ENCODE data around the gene HMOX1.
"Not testable (repeated sequence)": the region's sequence is repeated elsewhere in the genome, so short reads cannot be mapped to it uniquely, and the experiment has no call there.

Gene HMOX1

DNA sequence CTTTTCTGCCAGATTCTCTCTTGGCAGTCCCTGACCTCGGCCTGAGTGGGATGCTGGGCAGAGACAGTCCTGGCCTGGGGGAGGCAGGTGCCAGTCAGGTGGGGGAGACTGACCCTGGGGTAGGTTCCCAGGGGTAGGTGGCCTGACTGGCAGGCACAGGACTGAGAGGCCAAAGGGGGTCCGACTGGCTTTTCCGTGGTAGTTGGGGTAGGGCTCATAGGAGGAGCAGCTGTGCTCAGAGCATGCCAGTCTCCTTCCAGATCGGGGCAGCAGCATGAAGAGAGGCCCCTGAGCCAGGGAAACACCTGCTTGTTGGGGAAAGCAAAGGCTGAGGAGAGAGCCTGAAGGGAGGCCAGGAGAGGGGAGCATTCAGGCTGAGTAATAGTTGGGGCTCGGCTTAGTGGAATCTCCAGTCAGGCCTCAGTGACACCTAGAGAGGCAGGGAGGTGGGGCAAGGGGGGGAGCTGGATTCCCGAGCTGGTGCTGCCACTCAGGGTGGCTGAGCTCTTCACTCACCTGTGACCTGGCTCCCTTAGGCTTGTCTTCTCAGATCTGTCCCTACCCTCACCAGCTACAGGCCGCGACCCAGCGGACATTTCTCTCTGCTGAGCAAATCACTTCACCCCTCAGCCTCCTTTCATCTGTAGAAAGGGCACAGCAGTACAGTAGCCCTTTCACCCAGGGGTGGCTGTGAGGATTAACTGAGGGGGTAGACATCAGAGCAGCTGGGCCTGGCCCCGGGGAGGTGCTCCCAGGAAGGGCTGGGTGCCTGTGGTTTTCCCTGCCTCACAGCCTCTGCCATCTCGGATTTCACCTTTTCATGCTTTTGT is 45.3 kb downstream of the HMOX1 start:
- H2AFZ ChIP-seq (ENCODE audit: low read depth, low read length), result no peak overlapping the region
- no peaks in the 10 kb centered on the region for H3K9me3 ChIP-seq (ENCODE audit: low read length)
- H3K36me3 ChIP-seq (ENCODE audit: insufficient read depth, low read length), result peaks cover 42% of the 10 kb centered on the region
- peaks cover 14% of the 10 kb centered on the region for H3K4me1 ChIP-seq (ENCODE audit: insufficient read depth, low read length)
- H3K27me3 ChIP-seq (ENCODE audit: insufficient read depth, low read length), result no peaks in the 10 kb centered on the region
- H3K4me3 ChIP-seq (ENCODE audit: low read length), result no peak overlapping the region

DNA sequence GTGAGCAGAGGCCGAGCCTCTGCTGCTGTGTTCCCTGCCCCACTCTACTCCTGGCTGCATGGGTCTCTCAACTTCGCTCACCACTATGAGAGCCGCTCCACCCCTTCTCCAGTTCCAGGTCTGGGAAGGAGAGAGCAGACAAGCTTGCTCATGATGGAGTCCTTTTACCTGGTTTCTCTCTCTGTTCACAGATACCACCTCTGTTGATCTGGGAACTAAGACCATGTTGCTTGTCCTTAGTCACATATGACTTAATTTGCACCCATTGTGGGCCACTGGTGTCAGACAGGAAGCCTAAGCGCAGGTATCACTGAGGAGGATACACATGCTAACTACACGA is 45.9 kb downstream of the HMOX1 start:
- peaks cover 14% of the 10 kb centered on the region for H3K4me1 ChIP-seq (ENCODE audit: insufficient read depth, low read length)
- H3K36me3 ChIP-seq (ENCODE audit: insufficient read depth, low read length), result peaks cover 39% of the 10 kb centered on the region
- H2AFZ ChIP-seq (ENCODE audit: low read depth, low read length), result no peak overlapping the region
- H3K4me3 ChIP-seq (ENCODE audit: low read length), result no peak overlapping the region
- H3K27me3 ChIP-seq (ENCODE audit: insufficient read depth, low read length), result no peaks in the 10 kb centered on the region
- no peaks in the 10 kb centered on the region for H3K9me3 ChIP-seq (ENCODE audit: low read length)

DNA sequence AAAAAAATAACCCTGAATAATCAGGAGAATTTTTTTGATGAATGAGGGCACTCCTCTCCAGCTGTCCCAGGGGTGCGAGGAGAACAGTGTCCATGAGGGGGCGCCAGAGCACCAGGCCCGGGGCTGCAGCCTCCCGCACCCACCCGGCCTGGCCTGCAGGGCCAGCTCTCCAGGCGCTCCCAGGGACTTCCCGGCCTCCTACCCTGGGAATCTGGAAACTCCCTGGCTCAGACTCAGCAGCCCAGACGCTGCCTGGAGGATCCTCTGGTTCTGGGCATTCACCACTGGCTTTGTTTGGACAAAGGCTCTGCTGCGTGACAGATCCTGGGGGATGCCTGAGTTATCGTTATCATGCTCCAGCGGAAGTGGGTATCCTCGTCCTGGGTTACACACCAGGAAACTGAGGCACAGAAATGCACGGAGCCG is 50.0 kb downstream of the HMOX1 start:
- Histone ChIP-seq H2AFZ (ENCODE audit: low read depth, low read length) (no peak overlapping the region), H3K9me3 (ENCODE audit: low read length) (peaks cover 13% of the 10 kb centered on the region), H3K4me3 (ENCODE audit: low read length) (no peak overlapping the region), H3K4me1 (ENCODE audit: insufficient read depth, low read length) (peaks cover 9% of the 10 kb centered on the region), H3K27me3 (ENCODE audit: insufficient read depth, low read length) (no peaks in the 10 kb centered on the region), H3K36me3 (ENCODE audit: insufficient read depth, low read length) (peaks cover 15% of the 10 kb centered on the region)

DNA sequence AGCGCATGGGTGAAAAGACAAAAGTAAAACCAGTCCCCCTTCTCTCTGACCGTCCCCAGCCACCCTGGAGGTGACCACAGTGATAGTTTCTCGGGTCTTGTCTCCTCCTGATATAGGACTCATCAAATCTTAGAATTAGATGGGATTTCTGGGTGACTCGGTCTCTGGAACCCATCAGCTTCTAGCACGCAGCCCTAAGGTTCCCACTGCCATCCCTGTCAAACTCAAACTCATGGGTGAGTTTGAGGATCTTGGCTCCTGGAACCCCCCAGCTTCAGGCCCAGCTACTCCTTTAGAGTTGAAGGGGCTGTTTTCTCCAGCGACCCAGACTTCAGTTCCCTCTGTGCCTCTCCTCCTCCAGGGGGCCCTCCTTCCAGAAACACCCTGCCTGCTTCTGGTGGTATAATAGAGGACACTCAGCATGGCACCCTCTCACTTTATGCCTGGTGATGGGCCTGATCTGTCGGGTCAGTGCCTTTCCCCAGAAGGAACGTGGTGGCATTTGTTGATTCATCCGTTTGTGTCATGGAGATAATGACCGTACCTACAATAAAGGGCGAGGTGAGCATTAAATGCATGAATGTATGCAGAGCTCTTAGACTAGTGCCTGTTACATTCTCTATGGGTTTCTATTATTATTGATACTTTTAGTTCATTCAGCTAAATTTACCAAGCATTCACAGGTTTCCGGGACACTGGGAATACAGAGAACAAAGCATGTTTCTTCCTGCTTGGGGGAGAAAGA is 50.8 kb downstream of the HMOX1 start:
- H2AFZ ChIP-seq (ENCODE audit: low read depth, low read length), result no peak overlapping the region
- H3K4me1 ChIP-seq (ENCODE audit: insufficient read depth, low read length), result peaks cover 2% of the 10 kb centered on the region
- H3K9me3 ChIP-seq (ENCODE audit: low read length), result peaks cover 13% of the 10 kb centered on the region
- H3K27me3 ChIP-seq (ENCODE audit: insufficient read depth, low read length), result no peaks in the 10 kb centered on the region
- H3K36me3 ChIP-seq (ENCODE audit: insufficient read depth, low read length), result peaks cover 15% of the 10 kb centered on the region
- H3K4me3 ChIP-seq (ENCODE audit: low read length), result no peak overlapping the region

DNA sequence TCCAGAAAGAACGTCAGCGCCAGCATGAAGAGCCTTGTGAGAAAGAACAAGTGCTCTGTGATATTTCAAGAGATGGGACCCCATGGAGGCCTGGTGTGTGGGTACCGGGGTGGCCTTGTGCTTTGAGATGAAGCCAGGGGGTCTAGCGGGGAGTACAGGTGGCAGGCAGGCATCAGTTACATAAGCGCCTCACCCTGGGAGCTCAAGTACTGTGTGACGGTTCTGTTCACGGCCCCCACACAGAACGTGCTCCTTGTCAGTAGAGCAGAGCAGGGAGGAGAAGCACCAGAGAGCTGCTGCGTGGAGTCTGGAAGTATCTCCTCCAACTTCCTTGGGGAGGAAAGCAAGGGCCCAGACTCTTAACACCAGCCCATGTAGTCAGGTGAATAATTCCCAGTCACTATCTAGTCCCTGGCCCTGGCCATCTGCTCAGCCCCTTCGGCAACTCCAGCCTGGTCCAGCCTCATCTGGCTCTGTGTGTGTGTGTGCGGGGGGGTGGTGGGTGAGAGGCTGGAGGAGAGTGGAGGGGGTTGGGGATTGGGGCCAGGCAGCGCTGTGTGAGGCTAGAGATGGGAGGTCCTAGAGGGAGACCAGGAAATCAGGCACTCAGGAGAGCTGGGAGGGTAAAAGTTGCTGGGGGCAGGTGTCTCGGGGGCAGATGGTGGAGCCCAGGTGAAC is 51.5 kb downstream of the HMOX1 start:
- H3K4me3 ChIP-seq (ENCODE audit: low read length), result no peak overlapping the region
- H3K27me3 ChIP-seq (ENCODE audit: insufficient read depth, low read length), result no peaks in the 10 kb centered on the region
- peaks cover 15% of the 10 kb centered on the region for H3K36me3 ChIP-seq (ENCODE audit: insufficient read depth, low read length)
- H2AFZ ChIP-seq (ENCODE audit: low read depth, low read length), result no peak overlapping the region
- no peaks in the 10 kb centered on the region for H3K4me1 ChIP-seq (ENCODE audit: insufficient read depth, low read length)
- H3K9me3 ChIP-seq (ENCODE audit: low read length), result peaks cover 13% of the 10 kb centered on the region

DNA sequence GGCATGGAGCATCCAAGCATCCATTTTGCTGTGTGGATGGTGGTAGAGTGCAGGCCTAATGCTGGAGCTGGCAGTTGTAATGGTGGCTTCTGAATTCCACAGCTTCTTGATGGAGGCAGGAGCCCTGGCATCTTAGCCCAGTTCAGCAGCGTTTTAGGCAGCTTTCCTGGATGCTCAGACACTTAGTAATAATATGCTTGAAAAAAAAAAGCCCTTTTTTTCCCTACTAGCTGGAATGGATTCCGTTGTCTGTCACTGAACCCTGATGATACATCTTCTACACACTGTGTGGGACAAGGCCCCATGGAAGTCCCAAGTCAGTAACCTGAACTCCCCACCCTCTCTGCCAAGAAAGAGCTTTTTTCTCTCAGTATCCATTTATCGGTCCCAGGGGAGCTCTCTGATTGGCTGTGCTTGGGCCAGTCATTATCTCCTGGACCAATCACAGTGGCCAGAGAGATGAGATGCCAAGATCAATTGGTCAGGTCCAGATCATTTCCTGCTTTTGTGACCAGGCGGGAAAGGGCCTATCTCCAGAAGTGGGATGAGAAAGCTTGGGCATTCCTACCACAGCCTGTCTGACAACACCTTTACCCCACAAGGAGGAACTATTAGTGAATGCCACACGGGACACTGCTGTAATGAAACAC is 53.3 kb downstream of the HMOX1 start:
- H3K27me3 ChIP-seq (ENCODE audit: insufficient read depth, low read length), result no peaks in the 10 kb centered on the region
- no peak overlapping the region for H2AFZ ChIP-seq (ENCODE audit: low read depth, low read length)
- H3K36me3 ChIP-seq (ENCODE audit: insufficient read depth, low read length), result peaks cover 15% of the 10 kb centered on the region
- no peaks in the 10 kb centered on the region for H3K4me1 ChIP-seq (ENCODE audit: insufficient read depth, low read length)
- peaks cover 13% of the 10 kb centered on the region for H3K9me3 ChIP-seq (ENCODE audit: low read length)
- no peak overlapping the region for H3K4me3 ChIP-seq (ENCODE audit: low read length)

DNA sequence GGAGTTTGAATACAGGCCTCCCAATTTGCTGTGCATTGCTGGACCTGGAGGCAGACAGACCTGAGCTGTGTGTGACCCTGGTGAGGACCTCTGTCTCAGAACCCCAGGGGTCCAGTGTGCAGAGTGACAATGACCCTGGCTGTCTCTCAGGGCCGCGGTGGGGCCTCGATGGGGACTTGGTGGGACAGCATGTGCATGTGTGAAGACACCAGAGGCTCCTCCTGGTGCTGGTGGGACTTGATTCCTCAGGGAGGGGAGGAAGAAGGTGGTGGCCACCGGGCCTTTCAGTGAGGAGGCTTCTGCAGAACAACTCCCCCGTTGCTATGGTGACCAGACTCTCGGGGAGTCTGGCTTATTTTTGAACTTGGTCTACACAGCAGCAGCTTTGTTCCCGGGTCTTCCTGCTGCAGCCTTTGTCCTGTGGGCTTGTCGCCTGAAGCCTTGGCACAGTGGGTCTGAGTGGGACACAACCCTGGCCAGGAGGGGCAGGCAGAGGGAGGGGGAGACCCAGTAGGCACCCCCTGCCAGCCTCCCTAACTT is 54.4 kb downstream of the HMOX1 start:
- Histone ChIP-seq H2AFZ (ENCODE audit: low read depth, low read length) (no peak overlapping the region), H3K4me1 (ENCODE audit: insufficient read depth, low read length) (no peaks in the 10 kb centered on the region), H3K36me3 (ENCODE audit: insufficient read depth, low read length) (peaks cover 15% of the 10 kb centered on the region), H3K9me3 (ENCODE audit: low read length) (peaks cover 13% of the 10 kb centered on the region), H3K4me3 (ENCODE audit: low read length) (no peak overlapping the region), H3K27me3 (ENCODE audit: insufficient read depth, low read length) (no peaks in the 10 kb centered on the region)

DNA sequence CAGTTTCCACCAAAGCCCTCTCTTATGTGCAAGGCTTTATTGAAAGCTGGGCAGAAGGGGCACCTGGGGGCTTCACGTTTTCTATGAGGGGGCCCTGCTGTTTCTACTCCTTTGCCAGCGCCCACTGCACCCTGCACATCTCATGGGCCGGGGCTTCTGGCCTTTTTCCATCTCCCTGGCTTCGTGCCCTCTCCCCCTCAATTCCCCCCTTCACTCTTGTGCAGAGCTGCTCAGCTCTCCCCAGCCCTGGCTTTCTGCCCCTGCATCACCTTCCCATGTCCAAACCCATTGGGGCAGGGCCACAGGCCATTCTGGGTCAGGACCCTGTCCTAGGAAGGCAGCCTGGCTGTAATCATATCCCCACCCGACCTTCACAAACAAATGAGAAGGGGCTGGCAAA is 55.5 kb downstream of the HMOX1 start:
- Histone ChIP-seq H3K4me3 (ENCODE audit: low read length) (no peak overlapping the region), H3K9me3 (ENCODE audit: low read length) (peaks cover 13% of the 10 kb centered on the region), H2AFZ (ENCODE audit: low read depth, low read length) (no peak overlapping the region), H3K27me3 (ENCODE audit: insufficient read depth, low read length) (no peaks in the 10 kb centered on the region), H3K4me1 (ENCODE audit: insufficient read depth, low read length) (no peaks in the 10 kb centered on the region), H3K36me3 (ENCODE audit: insufficient read depth, low read length) (peaks cover 15% of the 10 kb centered on the region)

DNA sequence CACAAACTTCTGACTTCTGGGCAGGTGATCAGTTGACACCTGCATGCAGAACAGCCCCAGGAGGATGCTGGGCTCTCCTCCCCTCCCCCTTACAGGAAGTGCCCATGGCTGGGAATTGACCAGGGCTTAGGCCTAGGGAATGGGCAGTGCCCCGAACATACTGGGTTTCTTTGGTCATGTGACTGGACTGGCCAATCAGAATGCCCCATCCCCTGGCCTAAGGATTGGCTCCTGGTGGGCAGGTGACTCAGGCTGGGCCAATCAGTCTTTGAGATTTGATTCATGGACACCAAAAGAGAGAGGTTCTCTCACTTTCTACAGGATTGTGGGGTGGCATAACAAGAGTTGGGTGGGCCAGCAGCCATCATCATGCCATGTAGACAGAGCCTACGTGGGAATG is 56.2 kb downstream of the HMOX1 start:
- H3K4me1 ChIP-seq (ENCODE audit: insufficient read depth, low read length), result no peaks in the 10 kb centered on the region
- H3K27me3 ChIP-seq (ENCODE audit: insufficient read depth, low read length), result no peaks in the 10 kb centered on the region
- H3K9me3 ChIP-seq (ENCODE audit: low read length), result peaks cover 13% of the 10 kb centered on the region
- peaks cover 9% of the 10 kb centered on the region for H3K36me3 ChIP-seq (ENCODE audit: insufficient read depth, low read length)
- H2AFZ ChIP-seq (ENCODE audit: low read depth, low read length), result no peak overlapping the region
- no peak overlapping the region for H3K4me3 ChIP-seq (ENCODE audit: low read length)

DNA sequence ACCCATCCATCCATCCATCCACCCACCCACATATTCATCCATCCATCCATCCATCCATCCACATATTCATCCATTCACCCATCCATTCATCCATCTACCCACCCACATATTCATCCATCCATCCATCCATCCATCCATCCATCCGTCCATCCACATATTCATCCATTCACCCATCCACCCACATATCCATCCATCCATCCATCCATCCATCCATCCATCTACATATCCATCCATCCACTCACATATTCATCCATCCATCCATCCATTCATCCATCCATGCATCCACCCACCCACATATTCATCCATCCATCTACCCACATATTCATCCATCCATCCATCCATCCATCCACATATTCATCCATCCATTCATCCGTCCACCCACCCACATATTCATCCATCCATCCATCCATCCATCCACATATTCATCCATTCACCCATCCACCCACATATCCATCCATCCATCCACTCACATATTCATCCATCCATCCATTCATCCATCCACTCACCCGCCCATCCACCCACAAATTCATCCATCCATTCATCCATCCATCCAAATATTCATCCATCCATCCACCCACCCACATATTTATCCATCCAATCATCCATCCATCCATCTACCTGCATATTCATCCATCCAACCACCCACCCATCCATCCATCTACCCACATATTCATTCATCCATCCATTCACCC is 57.9 kb downstream of the HMOX1 start:
- not testable (repeated sequence) for H2AFZ ChIP-seq (ENCODE audit: low read depth, low read length); H3K27me3 ChIP-seq (ENCODE audit: insufficient read depth, low read length); H3K9me3 ChIP-seq (ENCODE audit: low read length); H3K4me1 ChIP-seq (ENCODE audit: insufficient read depth, low read length); H3K4me3 ChIP-seq (ENCODE audit: low read length); H3K36me3 ChIP-seq (ENCODE audit: insufficient read depth, low read length)

DNA sequence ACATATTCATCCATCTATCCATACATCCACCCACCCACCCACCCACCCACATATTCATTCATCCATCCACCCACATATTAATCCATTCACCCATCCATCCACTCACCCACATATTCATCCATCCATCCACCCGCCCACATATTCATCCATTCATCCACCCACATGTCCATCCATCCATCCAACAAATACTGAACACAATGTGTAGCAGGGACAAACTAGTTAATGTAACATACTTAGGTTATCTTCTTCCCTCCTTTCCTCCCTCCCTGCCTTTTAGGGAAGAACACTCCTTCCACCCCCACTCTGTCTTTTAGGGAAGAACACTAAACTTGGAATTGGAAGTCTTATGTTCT is 58.4 kb downstream of the HMOX1 start:
- H2AFZ ChIP-seq (ENCODE audit: low read depth, low read length), result no peak overlapping the region
- no peaks in the 10 kb centered on the region for H3K4me1 ChIP-seq (ENCODE audit: insufficient read depth, low read length)
- H3K27me3 ChIP-seq (ENCODE audit: insufficient read depth, low read length), result no peaks in the 10 kb centered on the region
- H3K36me3 ChIP-seq (ENCODE audit: insufficient read depth, low read length), result no peaks in the 10 kb centered on the region
- H3K9me3 ChIP-seq (ENCODE audit: low read length), result no peaks in the 10 kb centered on the region
- no peak overlapping the region for H3K4me3 ChIP-seq (ENCODE audit: low read length)

DNA sequence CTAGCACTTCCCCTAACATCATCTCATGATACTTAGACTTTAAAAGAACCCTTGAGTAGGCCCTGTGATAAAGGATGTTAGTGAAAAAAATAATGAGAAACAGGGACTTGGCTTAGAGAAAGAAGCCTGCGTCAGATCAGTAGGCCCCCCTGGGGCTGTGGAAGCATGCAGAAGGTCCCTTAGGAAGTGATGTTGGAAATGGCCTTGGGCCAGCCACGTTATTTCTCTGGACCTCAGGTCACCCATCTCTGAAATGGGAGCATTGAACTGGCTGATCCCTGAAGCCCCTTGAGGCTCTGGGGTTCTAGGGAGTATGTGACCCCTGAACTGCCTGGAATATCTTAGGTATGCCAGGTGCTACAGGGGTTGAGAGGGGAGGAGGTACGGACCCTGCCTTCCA is 59.2 kb downstream of the HMOX1 start:
- Histone ChIP-seq H3K4me1 (ENCODE audit: insufficient read depth, low read length) (no peaks in the 10 kb centered on the region), H2AFZ (ENCODE audit: low read depth, low read length) (no peak overlapping the region), H3K27me3 (ENCODE audit: insufficient read depth, low read length) (no peaks in the 10 kb centered on the region), H3K36me3 (ENCODE audit: insufficient read depth, low read length) (no peaks in the 10 kb centered on the region), H3K4me3 (ENCODE audit: low read length) (no peak overlapping the region), H3K9me3 (ENCODE audit: low read length) (no peaks in the 10 kb centered on the region)

Data from neuron (in vitro differentiated cells).